Measurements from ENCODE around the gene C7orf57.
A peak's percentile ranks its signal among the peaks of the same experiment; 100 is the strongest.
"Not testable (repeated sequence)": the region's sequence is repeated elsewhere in the genome, so short reads cannot be mapped to it uniquely, and the experiment has no call there.

C7orf57 gene

GRCh38 chr7:48035301-48035966, at the start of gene C7orf57:
Gene C7orf57 (plus strand): TSS chr7:48035543. CDS start chr7:48036309, 766 bp downstream.
- Histone ChIP-seq H3K36me3 (ENCODE audit: insufficient read depth) (no peaks in the 10 kb centered on the region), H4K20me1 (ENCODE audit: insufficient read depth) (no peaks in the 10 kb centered on the region), H3K27ac (no peak within 1 kb of the TSS), H3K27me3 (ENCODE audit: insufficient read depth, low read depth) (no peaks in the 10 kb centered on the region), H3K4me1 (ENCODE audit: low read depth, poor library complexity, severe bottlenecking) (peaks cover 3% of the 10 kb centered on the region), H2AFZ (ENCODE audit: low read depth) (peak within 1 kb of the TSS; percentile 88), H3K4me2 (peak within 1 kb of the TSS; percentile 79), H3K79me2 (ENCODE audit: insufficient read depth, low read depth) (no peaks in the 10 kb centered on the region), H3K9ac (peak within 1 kb of the TSS; percentile 63), H3K4me3 (IDR thresholded peaks at IDR 0.05; ENCODE audit: insufficient read depth, low read depth, low read length) (peak within 1 kb of the TSS; percentile 38)
- TF ChIP-seq CTCF (conservative IDR thresholded peaks at IDR 0.05; ENCODE audit: low read depth, low read length) = no peak

GRCh38 chr7:47988496-47989386, 46.6 kb upstream of the C7orf57 start:
- no peak overlapping the region for H2AFZ ChIP-seq (ENCODE audit: low read depth)
- H3K4me3 ChIP-seq (IDR thresholded peaks at IDR 0.05; ENCODE audit: insufficient read depth, low read depth, low read length) = no peak overlapping the region
- peak; percentile 73 for TF ChIP-seq CTCF (conservative IDR thresholded peaks at IDR 0.05; ENCODE audit: low read depth, low read length)
- H3K4me2 ChIP-seq = no peak overlapping the region
- no peaks in the 10 kb centered on the region for H3K79me2 ChIP-seq (ENCODE audit: insufficient read depth, low read depth)
- no peaks in the 10 kb centered on the region for H3K27me3 ChIP-seq (ENCODE audit: insufficient read depth, low read depth)
- peaks cover 19% of the 10 kb centered on the region for H3K4me1 ChIP-seq (ENCODE audit: low read depth, poor library complexity, severe bottlenecking)
- H3K36me3 ChIP-seq (ENCODE audit: insufficient read depth) = no peaks in the 10 kb centered on the region
- H4K20me1 ChIP-seq (ENCODE audit: insufficient read depth) = no peaks in the 10 kb centered on the region
- H3K9ac ChIP-seq = no peak overlapping the region
- H3K27ac ChIP-seq = no peak overlapping the region

GRCh38 chr7:47989607-47990400, 45.5 kb upstream of the C7orf57 start:
- not testable (repeated sequence) for H3K27ac ChIP-seq; H2AFZ ChIP-seq (ENCODE audit: low read depth); H3K36me3 ChIP-seq (ENCODE audit: insufficient read depth); H3K79me2 ChIP-seq (ENCODE audit: insufficient read depth, low read depth); H4K20me1 ChIP-seq (ENCODE audit: insufficient read depth); H3K4me3 ChIP-seq (IDR thresholded peaks at IDR 0.05; ENCODE audit: insufficient read depth, low read depth, low read length); H3K27me3 ChIP-seq (ENCODE audit: insufficient read depth, low read depth); H3K9ac ChIP-seq; H3K4me2 ChIP-seq
- peaks cover 19% of the 10 kb centered on the region for H3K4me1 ChIP-seq (ENCODE audit: low read depth, poor library complexity, severe bottlenecking)

GRCh38 chr7:47990592-47990991, 44.8 kb upstream of the C7orf57 start:
- Histone ChIP-seq H3K4me3 (IDR thresholded peaks at IDR 0.05; ENCODE audit: insufficient read depth, low read depth, low read length) (no peak overlapping the region), H3K79me2 (ENCODE audit: insufficient read depth, low read depth) (no peaks in the 10 kb centered on the region), H3K27ac (no peak overlapping the region; the same call in 1 of the 2 replicates)

More at GRCh38 chr7:47990592-47990991, 44.8 kb upstream of the C7orf57 start:
- Histone ChIP-seq H3K36me3 (ENCODE audit: insufficient read depth) (no peaks in the 10 kb centered on the region), H2AFZ (ENCODE audit: low read depth) (no peak overlapping the region), H3K4me1 (ENCODE audit: low read depth, poor library complexity, severe bottlenecking) (peaks cover 19% of the 10 kb centered on the region), H3K9ac (no peak overlapping the region), H3K4me2 (no peak overlapping the region), H3K27me3 (ENCODE audit: insufficient read depth, low read depth) (no peaks in the 10 kb centered on the region), H4K20me1 (ENCODE audit: insufficient read depth) (no peaks in the 10 kb centered on the region)
- TF ChIP-seq CTCF (conservative IDR thresholded peaks at IDR 0.05; ENCODE audit: low read depth, low read length) = no peak
